ENCODE data around the gene RAP2A.

RAP2A gene

GRCh38 chr13:97401421-97401820 is 32.5 kb upstream of the RAP2A start:
- Mint-ChIP-seq H3K4me1 (ENCODE audit: low read depth in 2 of 2) (no peaks in the 10 kb centered on the region), H3K27ac (no peak overlapping the region), H3K27me3 (peaks cover 8 to 21% of the 10 kb centered on the region in 2 donors), H3K4me3 (no peak overlapping the region), H3K9me3 (no peaks in the 10 kb centered on the region), H3K36me3 (ENCODE audit: insufficient read depth) (no peaks in the 10 kb centered on the region)
- ATAC-seq (replicated peaks), result no peak
- DNase-seq, result no peak

- DNase-seq (no peak), ATAC-seq (replicated peaks) (no peak)
- Mint-ChIP-seq H3K4me1 (ENCODE audit: low read depth in 2 of 2) (no peaks in the 10 kb centered on the region), H3K9me3 (no peaks in the 10 kb centered on the region), H3K4me3 (no peak overlapping the region), H3K27ac (no peak overlapping the region), H3K36me3 (ENCODE audit: insufficient read depth) (no peaks in the 10 kb centered on the region), H3K27me3 (peaks cover 8 to 21% of the 10 kb centered on the region in 2 donors)
Observed at GRCh38 chr13:97403893-97404750, 29.8 kb upstream of the RAP2A start.

GRCh38 chr13:97407540-97407939 is 26.4 kb upstream of the RAP2A start:
- DNase-seq, result no peak
- no peak overlapping the region for H3K27ac Mint-ChIP-seq
- ATAC-seq (replicated peaks), result no peak
- H3K4me3 Mint-ChIP-seq, result no peak overlapping the region
- H3K27me3 Mint-ChIP-seq, result peaks cover 8 to 14% of the 10 kb centered on the region in 2 donors
- no peaks in the 10 kb centered on the region for H3K4me1 Mint-ChIP-seq (ENCODE audit: low read depth in 2 of 2)
- no peaks in the 10 kb centered on the region for H3K36me3 Mint-ChIP-seq (ENCODE audit: insufficient read depth)
- no peaks in the 10 kb centered on the region for H3K9me3 Mint-ChIP-seq

GRCh38 chr13:97408938-97409337 is 25.0 kb upstream of the RAP2A start:
- H3K4me1 Mint-ChIP-seq (ENCODE audit: low read depth in 2 of 2), result no peaks in the 10 kb centered on the region

GRCh38 chr13:97411984-97412383 is 22.0 kb upstream of the RAP2A start:
- peaks cover 0 to 7% of the 10 kb centered on the region in 2 donors for H3K27me3 Mint-ChIP-seq
- H3K4me1 Mint-ChIP-seq (ENCODE audit: low read depth in 2 of 2), result no peaks in the 10 kb centered on the region
- no peak for DNase-seq
- no peak overlapping the region for H3K27ac Mint-ChIP-seq
- no peak for ATAC-seq (replicated peaks)
- no peak overlapping the region for H3K4me3 Mint-ChIP-seq
- no peaks in the 10 kb centered on the region for H3K9me3 Mint-ChIP-seq
- H3K36me3 Mint-ChIP-seq (ENCODE audit: insufficient read depth), result no peaks in the 10 kb centered on the region

More at GRCh38 chr13:97408938-97409337, 25.0 kb upstream of the RAP2A start:
- ATAC-seq (replicated peaks), result no peak
- Mint-ChIP-seq H3K27ac (no peak overlapping the region), H3K9me3 (no peaks in the 10 kb centered on the region), H3K4me3 (no peak overlapping the region), H3K36me3 (ENCODE audit: insufficient read depth) (no peaks in the 10 kb centered on the region), H3K27me3 (peaks cover 8 to 9% of the 10 kb centered on the region in 2 donors)
- no peak for DNase-seq

GRCh38 chr13:97413694-97414093 is 20.3 kb upstream of the RAP2A start:
- no peaks in the 10 kb centered on the region for H3K4me1 Mint-ChIP-seq (ENCODE audit: low read depth in 2 of 2)
- no peak for ATAC-seq (replicated peaks)
- H3K27me3 Mint-ChIP-seq, result peaks cover 10 to 18% of the 10 kb centered on the region in 2 donors
- H3K9me3 Mint-ChIP-seq, result no peaks in the 10 kb centered on the region
- no peaks in the 10 kb centered on the region for H3K36me3 Mint-ChIP-seq (ENCODE audit: insufficient read depth)
- H3K4me3 Mint-ChIP-seq, result no peak overlapping the region
- no peak overlapping the region for H3K27ac Mint-ChIP-seq
- no peak for DNase-seq

GRCh38 chr13:97414392-97414791 is 19.6 kb upstream of the RAP2A start:
- Mint-ChIP-seq H3K4me1 (ENCODE audit: low read depth in 2 of 2) (no peaks in the 10 kb centered on the region), H3K36me3 (ENCODE audit: insufficient read depth) (no peaks in the 10 kb centered on the region), H3K9me3 (no peaks in the 10 kb centered on the region), H3K27ac (no peak overlapping the region), H3K4me3 (no peak overlapping the region), H3K27me3 (peaks cover 17 to 25% of the 10 kb centered on the region in 2 donors)
- DNase-seq, result no peak
- ATAC-seq (replicated peaks), result no peak

GRCh38 chr13:97417698-97418097 is 16.3 kb upstream of the RAP2A start:
- Mint-ChIP-seq H3K27ac (no peak overlapping the region), H3K27me3 (peaks cover 34 to 38% of the 10 kb centered on the region in 2 donors), H3K4me3 (no peak overlapping the region), H3K9me3 (no peaks in the 10 kb centered on the region), H3K36me3 (ENCODE audit: insufficient read depth) (no peaks in the 10 kb centered on the region), H3K4me1 (ENCODE audit: low read depth in 2 of 2) (no peaks in the 10 kb centered on the region)
- ATAC-seq (replicated peaks), result no peak
- DNase-seq, result no peak

- H3K27me3 Mint-ChIP-seq, result peaks cover 42 to 58% of the 10 kb centered on the region in 2 donors
Observed at GRCh38 chr13:97422118-97423054, 11.6 kb upstream of the RAP2A start.

GRCh38 chr13:97423300-97424045 is 10.5 kb upstream of the RAP2A start:
- Mint-ChIP-seq H3K4me1 (ENCODE audit: low read depth in 2 of 2) (no peaks in the 10 kb centered on the region), H3K36me3 (ENCODE audit: insufficient read depth) (no peaks in the 10 kb centered on the region), H3K27me3 (peaks cover 32 to 50% of the 10 kb centered on the region in 2 donors), H3K4me3 (no peak overlapping the region), H3K9me3 (no peaks in the 10 kb centered on the region), H3K27ac (no peak overlapping the region)
- ATAC-seq (replicated peaks), result no peak
- no peak for DNase-seq

More at GRCh38 chr13:97422118-97423054, 11.6 kb upstream of the RAP2A start:
- ATAC-seq (replicated peaks) (no peak), DNase-seq (no peak)
- Mint-ChIP-seq H3K9me3 (no peaks in the 10 kb centered on the region), H3K4me1 (ENCODE audit: low read depth in 2 of 2) (no peaks in the 10 kb centered on the region), H3K27ac (no peak overlapping the region), H3K36me3 (ENCODE audit: insufficient read depth) (no peaks in the 10 kb centered on the region), H3K4me3 (no peak overlapping the region)

- Mint-ChIP-seq H3K4me1 (ENCODE audit: low read depth in 2 of 2) (no peaks in the 10 kb centered on the region), H3K9me3 (no peaks in the 10 kb centered on the region), H3K36me3 (ENCODE audit: insufficient read depth) (no peaks in the 10 kb centered on the region), H3K4me3 (no peak overlapping the region), H3K27me3 (peaks cover 19 to 30% of the 10 kb centered on the region in 2 donors), H3K27ac (no peak overlapping the region)
- no peak for ATAC-seq (replicated peaks)
- no peak for DNase-seq
Observed at GRCh38 chr13:97425590-97425989, 8.4 kb upstream of the RAP2A start.

- Mint-ChIP-seq H3K4me3 (no peak overlapping the region), H3K27ac (no peak overlapping the region), H3K4me1 (ENCODE audit: low read depth in 2 of 2) (peaks cover 0 to 2% of the 10 kb centered on the region in 2 donors)
Observed at GRCh38 chr13:97426695-97427094, 7.3 kb upstream of the RAP2A start.

GRCh38 chr13:97429681-97430081 is 4.3 kb upstream of the RAP2A start:
- Mint-ChIP-seq H3K27me3 (peaks cover 10% of the 10 kb centered on the region in 2 donors), H3K9me3 (no peaks in the 10 kb centered on the region), H3K4me1 (ENCODE audit: low read depth in 2 of 2) (peaks cover 0 to 17% of the 10 kb centered on the region in 2 donors), H3K36me3 (ENCODE audit: insufficient read depth) (peaks cover 15% of the 10 kb centered on the region), H3K4me3 (no peak overlapping the region), H3K27ac (no peak overlapping the region)
- no peak for ATAC-seq (replicated peaks)
- DNase-seq, result no peak

More at GRCh38 chr13:97426695-97427094, 7.3 kb upstream of the RAP2A start:
- no peaks in the 10 kb centered on the region for H3K36me3 Mint-ChIP-seq (ENCODE audit: insufficient read depth)
- no peaks in the 10 kb centered on the region for H3K9me3 Mint-ChIP-seq
- H3K27me3 Mint-ChIP-seq, result peaks cover 11 to 23% of the 10 kb centered on the region in 2 donors
- DNase-seq (no peak), ATAC-seq (replicated peaks) (no peak)

Data from effector memory CD8-positive, alpha-beta T cell (primary cell).